Parathyroid adenoma (tissue), 2 donors: ENCODE measurements around the gene KCNK2.

Source experiments
- H2AFZ ChIP-seq: fragments of 300-600 bp; sonication (generic); one replicate; pipeline ENCODE4 v1.7.0; 2017; ENCODE audit warnings: antibody characterized with exemption, mild to moderate bottlenecking
- H3K27ac ChIP-seq: fragments of 300-600 bp; sonication (generic); one replicate; pipeline ENCODE4 v1.7.0; 2017
- H3K27me3 ChIP-seq: fragments of 300-600 bp; sonication (generic); one replicate; pipeline ENCODE4 v1.7.0; 2017; ENCODE audit warnings: low read length; ENCODE audit not compliant: control insufficient read depth, insufficient read depth
- H3K36me3 ChIP-seq: fragments of 300-600 bp; sonication (generic); one replicate; pipeline ENCODE4 v1.7.0; 2017; ENCODE audit warnings: low read length; ENCODE audit not compliant: control insufficient read depth, insufficient read depth
- H3K4me1 ChIP-seq: fragments of 300-600 bp; sonication (generic); one replicate; pipeline ENCODE4 v1.7.0; 2017; ENCODE audit warnings: control low read depth
- H3K4me2 ChIP-seq: fragments of 300-600 bp; sonication (generic); one replicate; pipeline ENCODE4 v1.7.0; 2017; ENCODE audit warnings: low read length
- H3K4me3 ChIP-seq: fragments of 300-600 bp; sonication (generic); one replicate; pipeline ENCODE4 v1.7.0; 2017; ENCODE audit warnings: low read depth, low read length
- H3K79me2 ChIP-seq: fragments of 300-600 bp; sonication (generic); one replicate; pipeline ENCODE4 v1.7.0; 2017; ENCODE audit warnings: control low read depth
- H3K9ac ChIP-seq: fragments of 300-600 bp; sonication (generic); one replicate; pipeline ENCODE4 v1.7.0; 2017; ENCODE audit warnings: mild to moderate bottlenecking
- H3K9me3 ChIP-seq: fragments of 300-600 bp; sonication (generic); one replicate; pipeline ENCODE4 v1.7.0; 2017; ENCODE audit warnings: low read length; ENCODE audit not compliant: control insufficient read depth
- CTCF ChIP-seq: fragments of 300-600 bp; sonication (generic); IDR thresholded peaks from one replicate; pipeline ENCODE4 v1.7.0; 2017; ENCODE audit warnings: antibody characterized with exemption, mild to moderate bottlenecking
- donor health status: primary hyperparathyroidism.

Gene KCNK2

GRCh38 chr1:215267495-215267894 lies 185.0 kb downstream of the KCNK2 start:
- Histone ChIP-seq H3K36me3 (no peaks in the 10 kb centered on the region), H3K27me3 (no peaks in the 10 kb centered on the region), H3K9ac (no peak overlapping the region), H3K27ac (no peak overlapping the region), H2AFZ (no peak overlapping the region), H3K4me1 (no peaks in the 10 kb centered on the region), H3K4me3 (no peak overlapping the region), H3K79me2 (no peaks in the 10 kb centered on the region), H3K4me2 (no peak overlapping the region), H3K9me3 (no peaks in the 10 kb centered on the region)
- TF ChIP-seq CTCF: no peak

- Histone ChIP-seq H3K27me3 (no peaks in the 10 kb centered on the region), H3K4me1 (no peaks in the 10 kb centered on the region), H3K36me3 (no peaks in the 10 kb centered on the region), H3K79me2 (no peaks in the 10 kb centered on the region), H2AFZ (no peak overlapping the region), H3K27ac (no peak overlapping the region), H3K9me3 (no peaks in the 10 kb centered on the region), H3K4me3 (no peak overlapping the region), H3K9ac (no peak overlapping the region), H3K4me2 (no peak overlapping the region)
- TF ChIP-seq CTCF: no peak
These were observed 187.4 kb downstream of the KCNK2 start for GRCh38 chr1:215269955-215270354.

- Histone ChIP-seq H3K9me3 (no peaks in the 10 kb centered on the region), H2AFZ (no peak overlapping the region), H3K27ac (no peak overlapping the region), H3K4me1 (no peaks in the 10 kb centered on the region), H3K9ac (no peak overlapping the region), H3K4me2 (no peak overlapping the region), H3K4me3 (no peak overlapping the region), H3K79me2 (no peaks in the 10 kb centered on the region), H3K27me3 (no peaks in the 10 kb centered on the region), H3K36me3 (no peaks in the 10 kb centered on the region)
- no peak for TF ChIP-seq CTCF
These were observed 191.4 kb downstream of the KCNK2 start for GRCh38 chr1:215273838-215274516.

- no peaks in the 10 kb centered on the region for H3K36me3 ChIP-seq
- no peak overlapping the region for H3K4me3 ChIP-seq
- H3K4me2 ChIP-seq: no peak overlapping the region
- H3K79me2 ChIP-seq: no peaks in the 10 kb centered on the region
- no peaks in the 10 kb centered on the region for H3K9me3 ChIP-seq
- no peak overlapping the region for H3K9ac ChIP-seq
- no peaks in the 10 kb centered on the region for H3K4me1 ChIP-seq
- H3K27me3 ChIP-seq: no peaks in the 10 kb centered on the region
- H3K27ac ChIP-seq: no peak overlapping the region
- H2AFZ ChIP-seq: no peak overlapping the region
- TF ChIP-seq CTCF: no peak
These were observed 194.0 kb downstream of the KCNK2 start for GRCh38 chr1:215276582-215276981.

GRCh38 chr1:215277532-215277931 lies 195.0 kb downstream of the KCNK2 start:
- Histone ChIP-seq H3K4me1 (no peaks in the 10 kb centered on the region), H3K27me3 (no peaks in the 10 kb centered on the region), H3K9ac (no peak overlapping the region), H3K4me2 (no peak overlapping the region), H3K79me2 (no peaks in the 10 kb centered on the region), H2AFZ (no peak overlapping the region), H3K4me3 (no peak overlapping the region), H3K9me3 (no peaks in the 10 kb centered on the region), H3K27ac (no peak overlapping the region), H3K36me3 (no peaks in the 10 kb centered on the region)
- no peak for TF ChIP-seq CTCF
